Neuronal stem cell (in vitro differentiated cells): Measurements from ENCODE around the gene CCDC187.

Experiments
- DNase-seq: peaks from one replicate; pipeline ENCODE4 v3.0.0-alpha.2; 2013; ENCODE audit warnings: low spot score
- H2AFZ ChIP-seq: one replicate; pipeline ENCODE4 v1.6.1; 2013; ENCODE audit warnings: mild to moderate bottlenecking, low read length, inconsistent platforms
- H2AK5ac ChIP-seq: 2 replicates; pipeline ENCODE4 v1.6.1; 2013; ENCODE audit warnings: low read depth, mild to moderate bottlenecking, inconsistent platforms, low read length, moderate library complexity, mixed read lengths
- H2BK120ac ChIP-seq: 2 replicates; pipeline ENCODE4 v1.6.1; 2013; ENCODE audit warnings: low read depth, mild to moderate bottlenecking, inconsistent platforms, low read length, moderate library complexity, mixed read lengths
- H2BK12ac ChIP-seq: one replicate; pipeline ENCODE4 v1.6.1; 2013; ENCODE audit warnings: low read length, inconsistent platforms
- H2BK15ac ChIP-seq: 2 replicates; pipeline ENCODE4 v1.6.1; 2013; ENCODE audit warnings: mild to moderate bottlenecking, low read length, inconsistent platforms, mixed read lengths
- H2BK5ac ChIP-seq: one replicate; pipeline ENCODE4 v1.6.1; 2013; ENCODE audit warnings: inconsistent platforms, mild to moderate bottlenecking, low read length, moderate library complexity
- H3K14ac ChIP-seq: one replicate; pipeline ENCODE4 v1.6.1; 2013; ENCODE audit warnings: low read length, inconsistent platforms
- H3K18ac ChIP-seq: 2 replicates; pipeline ENCODE4 v1.6.1; 2013; ENCODE audit warnings: low read length, inconsistent platforms
- H3K23ac ChIP-seq: 2 replicates; pipeline ENCODE4 v1.6.1; 2013; ENCODE audit warnings: low read depth, mild to moderate bottlenecking, mixed read lengths, low read length, inconsistent platforms; ENCODE audit not compliant: poor library complexity
- H3K27ac ChIP-seq: replicated peaks from 3 replicates; pipeline ENCODE4 v1.5.1; 2013; ENCODE audit warnings: low read length, inconsistent platforms
- H3K27me3 ChIP-seq, 3 experiments: 2 replicates each; pipeline ENCODE4 v1.6.1; 2013; ENCODE audit warnings: low read length in 3 of 3, mild to moderate bottlenecking in 2 of 3, inconsistent platforms in 1 of 3, low read depth in 1 of 3, mixed read lengths in 1 of 3, moderate library complexity in 1 of 3; ENCODE audit not compliant: control insufficient read depth in 3 of 3, insufficient read depth in 3 of 3
- H3K36me3 ChIP-seq, 2 donors: replicated peaks in 1 of 2; 2 replicates each; pipeline ENCODE4 v1.6.1; 2013; ENCODE audit warnings: low read length in 2 of 2; ENCODE audit not compliant: control insufficient read depth in 2 of 2, insufficient read depth in 2 of 2
- H3K4ac ChIP-seq: 2 replicates; pipeline ENCODE4 v1.6.1; 2013; ENCODE audit warnings: inconsistent platforms, mild to moderate bottlenecking, low read length, moderate library complexity
- H3K4me1 ChIP-seq, 2 donors: 1 replicate in 1 of 2; 2 replicates in 1 of 2; pipeline ENCODE4 v1.6.1; 2013; ENCODE audit warnings: low read length in 2 of 2, low read depth in 1 of 2; ENCODE audit not compliant: control insufficient read depth in 2 of 2, insufficient read depth in 1 of 2
- H3K4me2 ChIP-seq: one replicate; pipeline ENCODE4 v1.6.1; 2013; ENCODE audit warnings: mild to moderate bottlenecking, low read length, inconsistent platforms; ENCODE audit not compliant: insufficient read depth, poor library complexity, severe bottlenecking
- H3K4me3 ChIP-seq, 2 donors: 2 replicates each; pipeline ENCODE4 v1.5.1; 2013; ENCODE audit warnings: low read length in 2 of 2, mild to moderate bottlenecking in 2 of 2, inconsistent platforms in 1 of 2, moderate library complexity in 1 of 2
- H3K79me1 ChIP-seq: one replicate; pipeline ENCODE4 v1.6.1; 2013; ENCODE audit warnings: low read depth, mild to moderate bottlenecking, inconsistent platforms, low read length, moderate library complexity
- H3K9ac ChIP-seq: one replicate; pipeline ENCODE4 v1.6.1; 2013; ENCODE audit warnings: mild to moderate bottlenecking, low read depth, low read length, inconsistent platforms; ENCODE audit not compliant: poor library complexity
- H3K9me3 ChIP-seq, 2 donors: replicated peaks in 1 of 2; 2 replicates each; pipeline versions ENCODE3 to v1.6.1; 2013; ENCODE audit warnings: low read length in 2 of 2, mild to moderate bottlenecking in 2 of 2, inconsistent platforms in 1 of 2, low read depth in 1 of 2, mixed read lengths in 1 of 2, moderate library complexity in 1 of 2; ENCODE audit not compliant: control insufficient read depth in 2 of 2, insufficient read depth in 1 of 2
- H4K8ac ChIP-seq: one replicate; pipeline ENCODE4 v1.6.1; 2013; ENCODE audit warnings: low read depth, mild to moderate bottlenecking, inconsistent platforms, low read length, moderate library complexity
- H4K91ac ChIP-seq: one replicate; pipeline ENCODE4 v1.6.1; 2013; ENCODE audit warnings: low read length, low read depth, mild to moderate bottlenecking, inconsistent platforms; ENCODE audit not compliant: poor library complexity
- WGBS, 2 donors: extraction: QIAGEN DNeasy Blood & Tissue Kit; methylation state at CpG; one replicate each; pipeline ENCODE4 v1.1.7; 2013; ENCODE audit warnings: missing lambda C conversion rate in 2 of 2, mixed read lengths in 1 of 2; ENCODE audit not compliant: insufficient read length in 2 of 2, insufficient replicate concordance in 1 of 2; ENCODE audit errors: extremely low coverage in 2 of 2; 5-methylcytosine and 5-hydroxymethylcytosine counted together

The CCDC187 gene

DNA sequence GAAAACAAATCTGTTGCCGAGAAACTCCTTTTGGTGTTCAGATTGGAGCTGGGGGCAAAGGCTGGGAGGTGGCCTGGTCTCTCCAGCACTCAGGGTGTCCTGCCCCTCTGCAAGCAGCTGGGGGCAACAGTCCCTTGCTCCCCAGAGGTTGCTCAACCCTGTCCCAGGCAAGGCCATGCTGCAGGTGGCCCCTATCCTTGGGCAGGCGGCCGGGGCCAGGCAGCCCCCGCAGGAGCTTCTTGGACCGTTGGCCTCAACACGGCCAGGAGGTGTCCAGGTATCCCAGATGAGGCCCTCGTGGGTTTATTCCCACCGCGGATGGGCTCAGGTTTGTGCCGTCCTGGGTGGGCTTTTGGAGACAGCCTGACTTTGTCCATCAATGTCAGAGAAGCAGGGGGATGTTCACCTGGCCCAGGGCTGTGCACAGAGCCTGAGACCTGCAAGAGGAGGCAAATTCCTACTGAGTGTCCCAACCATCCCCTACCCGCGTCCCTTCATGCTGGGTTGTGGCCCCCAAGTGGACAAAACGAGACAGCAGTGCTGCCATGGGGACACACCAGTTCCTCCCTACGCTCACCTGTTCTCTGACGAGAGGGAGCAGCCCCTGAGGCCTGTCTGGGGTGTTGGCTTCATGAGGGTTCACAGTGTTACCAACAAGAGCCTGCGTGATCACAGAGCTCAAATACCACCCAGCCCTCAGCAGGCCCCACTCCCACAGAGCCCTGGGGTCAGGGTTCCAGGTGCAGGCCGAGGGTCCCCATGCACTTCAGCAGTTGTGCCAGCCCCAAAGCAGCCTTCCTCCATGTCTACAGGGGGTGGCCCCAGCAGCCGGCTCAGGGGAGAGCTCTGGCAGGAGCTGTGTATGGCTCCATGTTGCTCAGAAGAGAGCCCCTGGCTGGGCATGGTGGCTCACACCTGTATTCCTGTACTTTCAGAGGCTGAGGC lies 9.5 kb upstream of the CCDC187 start:
- H2BK12ac ChIP-seq = no peak overlapping the region

DNA sequence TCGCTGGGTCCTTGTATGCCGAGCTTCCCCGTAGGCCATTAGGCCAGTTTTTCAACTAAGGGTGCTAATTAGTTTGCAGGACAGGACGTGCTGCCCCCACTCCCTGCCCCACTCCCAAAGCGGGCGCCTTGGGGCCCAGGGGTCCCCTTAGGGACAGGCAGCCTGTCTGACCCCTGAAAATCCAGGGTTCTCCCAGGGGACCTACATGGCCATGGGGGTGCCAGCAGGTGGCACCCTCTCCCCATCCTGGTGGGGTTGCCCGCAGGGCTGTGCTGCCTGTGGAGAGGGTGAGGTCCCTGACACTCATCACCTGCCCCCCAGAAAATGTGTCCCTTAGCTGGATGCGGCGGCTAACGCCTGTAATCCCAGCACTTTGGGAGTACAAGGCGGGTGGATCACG lies 8.5 kb upstream of the CCDC187 start:
- Histone ChIP-seq H3K9ac (no peak overlapping the region), H3K9me3 (peaks cover 22 to 23% of the 10 kb centered on the region in 2 donors), H3K4me1 (peaks cover under 1 to 2% of the 10 kb centered on the region in 2 donors), H3K18ac (no peak overlapping the region), H4K8ac (no peak overlapping the region), H2AK5ac (peak overlapping the region; percentile 77), H4K91ac (no peak overlapping the region), H3K27me3 (peaks cover 0 to 5% (median 0%) of the 10 kb centered on the region in 3 experiments), H2BK12ac (no peak overlapping the region), H2BK5ac (no peak overlapping the region), H3K4me3 (no peak overlapping the region), H3K27ac (no peak overlapping the region), H3K36me3 (peaks cover 0 to 2% of the 10 kb centered on the region in 2 donors), H3K4me2 (no peak overlapping the region), H3K4ac (no peak overlapping the region), H2BK120ac (peak overlapping the region; percentile 51), H3K79me1 (no peaks in the 10 kb centered on the region), H2AFZ (no peak overlapping the region), H2BK15ac (peak overlapping the region; percentile 42), H3K14ac (no peak overlapping the region), H3K23ac (no peak overlapping the region)
- no peak for DNase-seq
- no CpG with 5 or more reads among the region's 12 CpGs for WGBS, 2 donors

More for the DNA sequence above, 9.5 kb upstream of the CCDC187 start:
- H2BK15ac ChIP-seq = peak overlapping the region; percentile 32
- H3K23ac ChIP-seq = no peak overlapping the region
- no peak overlapping the region for H4K91ac ChIP-seq
- peak overlapping the region; percentile 49 for H3K18ac ChIP-seq
- peak overlapping the region; percentile 51 for H3K14ac ChIP-seq
- no peak overlapping the region for H2BK120ac ChIP-seq
- H3K9ac ChIP-seq = no peak overlapping the region
- no peak overlapping the region for H3K4me3 ChIP-seq
- no peak overlapping the region for H2BK5ac ChIP-seq
- peaks cover 20 to 22% of the 10 kb centered on the region in 2 donors for H3K9me3 ChIP-seq
- peaks cover 0 to 2% of the 10 kb centered on the region in 2 donors for H3K36me3 ChIP-seq
- H2AFZ ChIP-seq = no peak overlapping the region
- no peak overlapping the region for H3K4ac ChIP-seq
- H2AK5ac ChIP-seq = peak overlapping the region; percentile 36
- no peaks in the 10 kb centered on the region for H3K79me1 ChIP-seq
- no peak overlapping the region for H3K4me2 ChIP-seq
- no peak for DNase-seq
- WGBS, 2 donors = no CpG with 5 or more reads among the region's 18 CpGs
- H3K27me3 ChIP-seq = peaks cover 0 to 3% (median 0%) of the 10 kb centered on the region in 3 experiments
- H3K27ac ChIP-seq = no peak overlapping the region
- H4K8ac ChIP-seq = no peak overlapping the region
- peaks cover 3 to 10% of the 10 kb centered on the region in 2 donors for H3K4me1 ChIP-seq

DNA sequence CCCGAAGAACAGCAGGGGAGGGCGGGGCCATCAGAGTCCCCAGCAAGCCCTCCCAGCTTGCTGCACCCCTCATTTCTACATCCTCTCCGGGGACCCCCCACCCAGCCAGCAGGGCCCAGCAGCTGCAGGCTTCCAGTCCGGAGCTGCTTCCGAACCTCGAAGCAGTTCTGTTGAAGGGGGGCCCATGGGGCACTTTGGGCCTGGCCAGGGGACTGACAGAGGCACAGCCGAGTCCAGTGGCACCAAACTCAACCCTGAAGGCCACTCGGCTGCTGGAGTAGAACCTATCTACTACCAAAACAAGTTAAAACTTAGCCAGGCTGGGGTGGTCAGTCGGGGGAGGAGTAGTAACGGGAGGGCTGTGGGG lies 8.1 kb upstream of the CCDC187 start:
- peaks cover 0 to 4% of the 10 kb centered on the region in 2 donors for H3K36me3 ChIP-seq

More for the DNA sequence above, 8.1 kb upstream of the CCDC187 start:
- H2BK120ac ChIP-seq = peak overlapping the region; percentile 51
- no peak overlapping the region for H4K8ac ChIP-seq
- peaks cover 22 to 27% of the 10 kb centered on the region in 2 donors for H3K9me3 ChIP-seq
- H3K4me3 ChIP-seq = no peak overlapping the region
- H3K23ac ChIP-seq = peak overlapping the region; percentile 9
- H3K4ac ChIP-seq = no peak overlapping the region
- no peak overlapping the region for H3K9ac ChIP-seq
- peak overlapping the region; percentile 42 for H2BK15ac ChIP-seq
- no peak overlapping the region for H2BK12ac ChIP-seq
- peaks cover 0 to 6% (median 0%) of the 10 kb centered on the region in 3 experiments for H3K27me3 ChIP-seq
- H2BK5ac ChIP-seq = no peak overlapping the region
- H2AFZ ChIP-seq = no peak overlapping the region
- H3K27ac ChIP-seq = no peak overlapping the region
- no peak overlapping the region for H4K91ac ChIP-seq
- no peak overlapping the region for H3K18ac ChIP-seq
- no peak for DNase-seq
- WGBS, 2 donors = no CpG with 5 or more reads among the region's 10 CpGs
- H3K79me1 ChIP-seq = no peaks in the 10 kb centered on the region
- no peak overlapping the region for H3K14ac ChIP-seq
- H3K4me1 ChIP-seq = peaks cover 0 to 5% of the 10 kb centered on the region in 2 donors
- no peak overlapping the region for H3K4me2 ChIP-seq
- H2AK5ac ChIP-seq = peak overlapping the region; percentile 77
